HepG2 (cell line): Measurements from ENCODE around the gene CELF5. TPM values are rescaled to one million over a fixed set of nuclear protein-coding genes. Genes with fewer than 3 reads are reported as not detected.

Experiments used
- AGO2 ChIP-seq: fragments of 200-400 bp; formaldehyde crosslinking; optimal IDR thresholded peaks from 2 replicates; pipeline ENCODE3; 2017; ENCODE audit warnings: mild to moderate bottlenecking, low read depth, low read length, moderate library complexity
- ARID3A ChIP-seq: IDR thresholded peaks from 2 replicates; pipeline ENCODE4 v1.6.1; 2012; ENCODE audit warnings: low read depth, low read length, improper control_type of control experiment
- FOXA3 ChIP-seq: IDR thresholded peaks from 2 replicates; pipeline ENCODE4 v1.6.1; 2016; ENCODE audit warnings: missing genetic modification reagents, missing compliant biosample characterization
- HNF1A ChIP-seq, 2 experiments: sonication (generic) in 1 of 2; formaldehyde crosslinking in 1 of 2; IDR thresholded peaks; 2 replicates each; pipeline versions ENCODE4 v1.4.0 to v1.6.1; 2016 to 2020; ENCODE audit warnings: borderline replicate concordance in 1 of 2, low read depth in 1 of 2, mild to moderate bottlenecking in 1 of 2, missing genetic modification reagents in 1 of 2
- HNRNPL ChIP-seq: fragments of 200-400 bp; formaldehyde crosslinking; IDR thresholded peaks from 2 replicates; pipeline ENCODE4 v1.6.1; 2017; ENCODE audit warnings: mild to moderate bottlenecking, low read depth, low read length
- NFIB ChIP-seq: sonication (generic); formaldehyde crosslinking; IDR thresholded peaks from 2 replicates; pipeline ENCODE4 v1.9.0; 2021; ENCODE audit warnings: missing genetic modification reagents, mild to moderate bottlenecking, borderline replicate concordance
- NKX3-1 ChIP-seq: sonication (generic); formaldehyde crosslinking; IDR thresholded peaks from 2 replicates; pipeline ENCODE4 v1.5.0; 2020; ENCODE audit warnings: missing genetic modification reagents
- NR0B2 ChIP-seq: sonication (generic); formaldehyde crosslinking; IDR thresholded peaks from 2 replicates; pipeline ENCODE4 v1.4.0; 2020; ENCODE audit warnings: mild to moderate bottlenecking, missing genetic modification reagents
- PTBP1 ChIP-seq: fragments of 200-400 bp; formaldehyde crosslinking; IDR thresholded peaks from 2 replicates; pipeline ENCODE4 v1.6.1; 2018; ENCODE audit warnings: low read length, low read depth; ENCODE audit not compliant: poor library complexity, severe bottlenecking
- polyA plus RNA-seq, 8 experiments: library from polyadenylated mRNA; depleted of rRNA in 3 of 8; stranded (reverse) in 7 of 8; unstranded in 1 of 8; fragments of >200 nt; fragmentation: Illumina TruSeq in 4 of 8; extraction: Trizol in 4 of 8; gene quantifications; 2 replicates each; pipeline versions ENCODE4 v1.2.1 to v1.2.3, GENCODE V29; 2011 to 2016; ENCODE audit warnings: low read depth in 4 of 8, missing spikeins in 1 of 8, mixed read lengths in 1 of 8; ENCODE audit not compliant: insufficient read depth in 1 of 8
- total RNA-seq, 5 experiments: library from RNA; depleted of rRNA; stranded (reverse); fragments of >200 nt; fragmentation: Illumina TruSeq; extraction: Trizol; gene quantifications; 2 replicates each; pipeline ENCODE4 v1.2.3, GENCODE V29; 2016; ENCODE audit warnings: low read depth in 1 of 5
- TF ChIP-seq, protein P1 (sequence below): sonication (generic); formaldehyde crosslinking; IDR thresholded peaks from 2 replicates; pipeline ENCODE4 v1.5.1; 2020; ENCODE audit warnings: mild to moderate bottlenecking, missing genetic modification reagents, moderate library complexity
- TF ChIP-seq, protein P2 (sequence below): sonication (generic); formaldehyde crosslinking; IDR thresholded peaks from 2 replicates; pipeline ENCODE4 v1.5.1; 2020; ENCODE audit warnings: missing genetic modification reagents, mild to moderate bottlenecking, borderline replicate concordance
- TF ChIP-seq, protein P3 (sequence below): IDR thresholded peaks from 2 replicates; pipeline ENCODE4 v1.6.1; 2018; ENCODE audit warnings: missing genetic modification reagents, mild to moderate bottlenecking, missing compliant biosample characterization

Gene CELF5
- total and polyA plus RNA-seq, 2 of the 13 experiments (the other 11 are each of a cell fraction or from before 2014, with no cell fraction given) = 0.31 to 0.84 TPM

GRCh38 chr19:3284759-3285646, 60.5 kb downstream of the CELF5 start (continued):
- TF ChIP-seq, protein P1, sequence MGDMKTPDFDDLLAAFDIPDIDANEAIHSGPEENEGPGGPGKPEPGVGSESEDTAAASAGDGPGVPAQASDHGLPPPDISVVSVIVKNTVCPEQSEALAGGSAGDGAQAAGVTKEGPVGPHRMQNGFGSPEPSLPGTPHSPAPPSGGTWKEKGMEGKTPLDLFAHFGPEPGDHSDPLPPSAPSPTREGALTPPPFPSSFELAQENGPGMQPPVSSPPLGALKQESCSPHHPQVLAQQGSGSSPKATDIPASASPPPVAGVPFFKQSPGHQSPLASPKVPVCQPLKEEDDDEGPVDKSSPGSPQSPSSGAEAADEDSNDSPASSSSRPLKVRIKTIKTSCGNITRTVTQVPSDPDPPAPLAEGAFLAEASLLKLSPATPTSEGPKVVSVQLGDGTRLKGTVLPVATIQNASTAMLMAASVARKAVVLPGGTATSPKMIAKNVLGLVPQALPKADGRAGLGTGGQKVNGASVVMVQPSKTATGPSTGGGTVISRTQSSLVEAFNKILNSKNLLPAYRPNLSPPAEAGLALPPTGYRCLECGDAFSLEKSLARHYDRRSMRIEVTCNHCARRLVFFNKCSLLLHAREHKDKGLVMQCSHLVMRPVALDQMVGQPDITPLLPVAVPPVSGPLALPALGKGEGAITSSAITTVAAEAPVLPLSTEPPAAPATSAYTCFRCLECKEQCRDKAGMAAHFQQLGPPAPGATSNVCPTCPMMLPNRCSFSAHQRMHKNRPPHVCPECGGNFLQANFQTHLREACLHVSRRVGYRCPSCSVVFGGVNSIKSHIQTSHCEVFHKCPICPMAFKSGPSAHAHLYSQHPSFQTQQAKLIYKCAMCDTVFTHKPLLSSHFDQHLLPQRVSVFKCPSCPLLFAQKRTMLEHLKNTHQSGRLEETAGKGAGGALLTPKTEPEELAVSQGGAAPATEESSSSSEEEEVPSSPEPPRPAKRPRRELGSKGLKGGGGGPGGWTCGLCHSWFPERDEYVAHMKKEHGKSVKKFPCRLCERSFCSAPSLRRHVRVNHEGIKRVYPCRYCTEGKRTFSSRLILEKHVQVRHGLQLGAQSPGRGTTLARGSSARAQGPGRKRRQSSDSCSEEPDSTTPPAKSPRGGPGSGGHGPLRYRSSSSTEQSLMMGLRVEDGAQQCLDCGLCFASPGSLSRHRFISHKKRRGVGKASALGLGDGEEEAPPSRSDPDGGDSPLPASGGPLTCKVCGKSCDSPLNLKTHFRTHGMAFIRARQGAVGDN = peak; percentile 52
- no peak for TF ChIP-seq ARID3A
- TF ChIP-seq, protein P2, sequence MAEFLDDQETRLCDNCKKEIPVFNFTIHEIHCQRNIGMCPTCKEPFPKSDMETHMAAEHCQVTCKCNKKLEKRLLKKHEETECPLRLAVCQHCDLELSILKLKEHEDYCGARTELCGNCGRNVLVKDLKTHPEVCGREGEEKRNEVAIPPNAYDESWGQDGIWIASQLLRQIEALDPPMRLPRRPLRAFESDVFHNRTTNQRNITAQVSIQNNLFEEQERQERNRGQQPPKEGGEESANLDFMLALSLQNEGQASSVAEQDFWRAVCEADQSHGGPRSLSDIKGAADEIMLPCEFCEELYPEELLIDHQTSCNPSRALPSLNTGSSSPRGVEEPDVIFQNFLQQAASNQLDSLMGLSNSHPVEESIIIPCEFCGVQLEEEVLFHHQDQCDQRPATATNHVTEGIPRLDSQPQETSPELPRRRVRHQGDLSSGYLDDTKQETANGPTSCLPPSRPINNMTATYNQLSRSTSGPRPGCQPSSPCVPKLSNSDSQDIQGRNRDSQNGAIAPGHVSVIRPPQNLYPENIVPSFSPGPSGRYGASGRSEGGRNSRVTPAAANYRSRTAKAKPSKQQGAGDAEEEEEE (CRISPR knock-in tag) = no peak
- TF ChIP-seq HNF1A (IDR thresholded peaks at IDR 0.05; ENCODE audit: low read depth) = no peak
- TF ChIP-seq HNF1A (CRISPR knock-in tag; IDR thresholded peaks at IDR 0.05; ENCODE audit: borderline replicate concordance) = no peak; the same call in 1 of the 2 replicates
- TF ChIP-seq, protein P3, sequence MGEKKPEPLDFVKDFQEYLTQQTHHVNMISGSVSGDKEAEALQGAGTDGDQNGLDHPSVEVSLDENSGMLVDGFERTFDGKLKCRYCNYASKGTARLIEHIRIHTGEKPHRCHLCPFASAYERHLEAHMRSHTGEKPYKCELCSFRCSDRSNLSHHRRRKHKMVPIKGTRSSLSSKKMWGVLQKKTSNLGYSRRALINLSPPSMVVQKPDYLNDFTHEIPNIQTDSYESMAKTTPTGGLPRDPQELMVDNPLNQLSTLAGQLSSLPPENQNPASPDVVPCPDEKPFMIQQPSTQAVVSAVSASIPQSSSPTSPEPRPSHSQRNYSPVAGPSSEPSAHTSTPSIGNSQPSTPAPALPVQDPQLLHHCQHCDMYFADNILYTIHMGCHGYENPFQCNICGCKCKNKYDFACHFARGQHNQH (CRISPR knock-in tag) = no peak
- no peak for TF ChIP-seq AGO2
- TF ChIP-seq NKX3-1 = no peak
- TF ChIP-seq HNRNPL = no peak
- TF ChIP-seq NFIB = no peak
- TF ChIP-seq PTBP1 = no peak
- no peak for TF ChIP-seq NR0B2 (CRISPR knock-in tag)
- 0 out of 2 replicates have a peak, but pooled peaks have one; percentile 17 for TF ChIP-seq FOXA3 (CRISPR knock-in tag)
